ENCODE results near the gene SAPCD1. TPM values are rescaled to one million over a fixed set of nuclear protein-coding genes. Genes with fewer than 3 reads are reported as not detected.

Gene SAPCD1
- polyA plus RNA-seq, 3 donors: 10.4 TPM; not detected in 2

- H3K27ac Mint-ChIP-seq: peak overlapping the region in 4 of 7 donors; percentile 49 to 77 (median 70)
- peaks cover 0 to 11% (median 4%) of the 10 kb centered on the region in 3 donors for H3K27me3 Mint-ChIP-seq (ENCODE audit: low read depth in 3 of 3)
- Histone ChIP-seq H4K20me1 (ENCODE audit: insufficient read depth, low read length) (no peaks in the 10 kb centered on the region), H3K4me1 (ENCODE audit: control insufficient read depth in 1 of 2, insufficient read depth in 2 of 2, low read length in 2 of 2) (peaks cover 29 to 30% of the 10 kb centered on the region in 2 donors), H3K9me3 (replicated peaks in 1 of 2; ENCODE audit: control insufficient read depth in 1 of 2, insufficient read depth in 1 of 2, low read length in 2 of 2) (no peaks in the 10 kb centered on the region), H3K4me3 (replicated peaks in 1 of 3; ENCODE audit: low read depth in 2 of 3, low read length in 3 of 3) (no peak overlapping the region), H3K27ac (ENCODE audit: low read depth in 1 of 2, low read length in 2 of 2) (no peak overlapping the region), H2AFZ (ENCODE audit: insufficient read depth, low read depth, low read length, poor library complexity, severe bottlenecking) (no peak overlapping the region), H3K79me2 (ENCODE audit: insufficient read depth, low read length) (no peaks in the 10 kb centered on the region), H3K27me3 (ENCODE audit: control insufficient read depth in 2 of 2, insufficient read depth in 2 of 2, low read length in 2 of 2) (no peaks in the 10 kb centered on the region), H3K4me2 (replicated peaks; ENCODE audit: extremely low read depth, low read length, poor library complexity, severe bottlenecking) (no peak overlapping the region), H3K9ac (ENCODE audit: insufficient read depth, low read length, poor library complexity, severe bottlenecking) (no peak overlapping the region), H3K36me3 (replicated peaks in 1 of 2; ENCODE audit: control insufficient read depth in 1 of 2, insufficient read depth in 2 of 2, low read length in 2 of 2) (peaks cover 5 to 17% of the 10 kb centered on the region in 2 donors)
- 91% methylated on average over 34 of the region's 42 CpGs for WGBS (ENCODE audit: insufficient coverage)
- H3K4me1 Mint-ChIP-seq: peaks cover 29% of the 10 kb centered on the region
- no peak for TF ChIP-seq CTCF (IDR thresholded peaks at IDR 0.05)
- H3K36me3 Mint-ChIP-seq: peaks cover 17 to 27% of the 10 kb centered on the region in 2 donors
- no peak for DNase-seq
- H3K4me3 Mint-ChIP-seq: no peak overlapping the region
- intact Hi-C loops (cut with micrococcal nuclease): loop anchor here in 1 of 2 donors (5.0 kb wide), 2 partner anchors 34 to 89 kb away; no protein-coding TSS in a partner anchor
- peaks cover 0 to 1% (median 0%) of the 10 kb centered on the region in 7 donors for H3K9me3 Mint-ChIP-seq
Measured at GRCh38 chr6:31765910-31766794, 3.7 kb downstream of the SAPCD1 start.

- Mint-ChIP-seq H3K9me3 (peaks cover 0 to 1% (median 0%) of the 10 kb centered on the region in 7 donors), H3K27ac (peak overlapping the region in 6 of 7 donors; percentile 11 to 92 (median 64)), H3K4me1 (peaks cover 29% of the 10 kb centered on the region), H3K36me3 (peaks cover 8 to 17% of the 10 kb centered on the region in 2 donors), H3K27me3 (ENCODE audit: low read depth in 3 of 3) (peaks cover 0 to 11% (median 4%) of the 10 kb centered on the region in 3 donors), H3K4me3 (peak overlapping the region in 1 of 2 donors; percentile 31)
- Histone ChIP-seq H3K27ac (ENCODE audit: low read depth in 1 of 2, low read length in 2 of 2) (peak overlapping the region; percentile 2 to 53), H3K9me3 (replicated peaks in 1 of 2; ENCODE audit: control insufficient read depth in 1 of 2, insufficient read depth in 1 of 2, low read length in 2 of 2) (no peaks in the 10 kb centered on the region), H3K79me2 (ENCODE audit: insufficient read depth, low read length) (no peaks in the 10 kb centered on the region), H3K27me3 (ENCODE audit: control insufficient read depth in 2 of 2, insufficient read depth in 2 of 2, low read length in 2 of 2) (no peaks in the 10 kb centered on the region), H3K4me1 (ENCODE audit: control insufficient read depth in 1 of 2, insufficient read depth in 2 of 2, low read length in 2 of 2) (peaks cover 29 to 30% of the 10 kb centered on the region in 2 donors), H4K20me1 (ENCODE audit: insufficient read depth, low read length) (no peaks in the 10 kb centered on the region), H3K9ac (ENCODE audit: insufficient read depth, low read length, poor library complexity, severe bottlenecking) (no peak overlapping the region), H3K4me3 (replicated peaks in 1 of 3; ENCODE audit: low read depth in 2 of 3, low read length in 3 of 3) (no peak overlapping the region), H3K4me2 (replicated peaks; ENCODE audit: extremely low read depth, low read length, poor library complexity, severe bottlenecking) (no peak overlapping the region), H2AFZ (ENCODE audit: insufficient read depth, low read depth, low read length, poor library complexity, severe bottlenecking) (no peak overlapping the region), H3K36me3 (replicated peaks in 1 of 2; ENCODE audit: control insufficient read depth in 1 of 2, insufficient read depth in 2 of 2, low read length in 2 of 2) (peaks cover 0 to 7% of the 10 kb centered on the region in 2 donors)
- WGBS (ENCODE audit: insufficient coverage): 97% methylated on average over 4 of the region's 6 CpGs
- intact Hi-C loops (cut with micrococcal nuclease): loop anchor here in 1 of 2 donors (5.0 kb wide), 2 partner anchors 35 to 90 kb away; no protein-coding TSS in a partner anchor
- no peak for TF ChIP-seq CTCF (IDR thresholded peaks at IDR 0.05)
- DNase-seq: peak in 1 of 3 donors; percentile 20
Measured at GRCh38 chr6:31767096-31767645, 4.7 kb downstream of the SAPCD1 start.

All from CD14-positive monocyte (primary cell).